ENCODE data around the gene ADAMTS9.

ADAMTS9 gene

DNA sequence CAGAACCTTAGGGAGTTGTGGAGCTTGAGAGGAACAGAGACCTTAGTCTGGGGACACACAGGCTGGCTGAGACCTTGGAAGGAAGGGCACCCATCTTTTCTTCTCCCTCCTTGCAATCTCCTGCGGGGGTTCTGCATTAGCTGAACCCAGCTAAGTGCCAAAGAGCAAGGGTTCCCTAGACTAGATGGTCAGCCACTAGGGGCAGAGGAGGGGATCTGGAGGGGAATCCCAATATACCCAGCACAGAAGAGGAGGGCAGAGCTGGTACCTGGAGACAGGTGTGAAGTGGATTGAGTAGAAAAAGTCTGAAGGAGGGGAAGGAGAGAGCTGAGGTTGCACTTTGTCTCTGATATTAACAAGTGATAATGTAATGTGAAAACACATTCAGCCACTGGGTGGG lies 212.8 kb downstream of the ADAMTS9 start:
- DNase-seq: no peak

DNA sequence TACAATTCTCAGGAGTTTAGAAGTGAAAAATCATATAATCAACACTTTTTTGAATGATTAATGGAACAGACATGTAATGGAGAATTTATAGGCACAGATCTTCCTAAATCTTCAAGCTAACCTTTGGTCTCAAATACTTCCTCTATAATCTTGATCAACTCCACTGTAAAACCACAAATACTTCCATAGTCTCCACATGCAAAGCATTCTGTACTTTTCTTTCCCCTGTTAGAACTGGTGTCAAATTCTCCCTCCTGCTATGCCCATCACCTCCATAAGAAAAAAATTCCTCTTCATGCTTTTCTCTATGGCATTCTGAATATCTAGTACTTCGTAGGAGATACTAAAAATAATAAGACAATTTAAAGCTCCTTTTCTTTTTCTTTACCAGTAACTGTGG lies 214.3 kb downstream of the ADAMTS9 start:
- DNase-seq: no peak

DNA sequence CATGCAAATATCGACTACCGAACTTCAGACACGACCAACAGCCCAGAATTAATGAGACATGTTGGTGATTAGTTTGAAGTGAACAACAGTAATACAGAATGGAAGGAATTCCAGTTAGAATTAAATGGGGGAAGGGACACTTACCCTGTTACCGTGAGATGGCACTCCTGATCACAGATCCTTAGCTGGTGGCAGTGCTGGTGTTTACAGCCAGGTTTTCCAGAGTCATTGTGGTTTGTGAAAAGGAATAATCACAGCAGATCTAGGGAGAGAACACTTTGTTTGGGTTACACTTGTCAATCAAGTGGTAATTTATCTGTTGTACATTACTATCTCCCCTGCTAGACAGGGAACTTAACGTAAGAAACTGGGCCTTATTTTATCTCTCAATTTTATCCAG lies 217.4 kb downstream of the ADAMTS9 start:
- no peak for DNase-seq

DNA sequence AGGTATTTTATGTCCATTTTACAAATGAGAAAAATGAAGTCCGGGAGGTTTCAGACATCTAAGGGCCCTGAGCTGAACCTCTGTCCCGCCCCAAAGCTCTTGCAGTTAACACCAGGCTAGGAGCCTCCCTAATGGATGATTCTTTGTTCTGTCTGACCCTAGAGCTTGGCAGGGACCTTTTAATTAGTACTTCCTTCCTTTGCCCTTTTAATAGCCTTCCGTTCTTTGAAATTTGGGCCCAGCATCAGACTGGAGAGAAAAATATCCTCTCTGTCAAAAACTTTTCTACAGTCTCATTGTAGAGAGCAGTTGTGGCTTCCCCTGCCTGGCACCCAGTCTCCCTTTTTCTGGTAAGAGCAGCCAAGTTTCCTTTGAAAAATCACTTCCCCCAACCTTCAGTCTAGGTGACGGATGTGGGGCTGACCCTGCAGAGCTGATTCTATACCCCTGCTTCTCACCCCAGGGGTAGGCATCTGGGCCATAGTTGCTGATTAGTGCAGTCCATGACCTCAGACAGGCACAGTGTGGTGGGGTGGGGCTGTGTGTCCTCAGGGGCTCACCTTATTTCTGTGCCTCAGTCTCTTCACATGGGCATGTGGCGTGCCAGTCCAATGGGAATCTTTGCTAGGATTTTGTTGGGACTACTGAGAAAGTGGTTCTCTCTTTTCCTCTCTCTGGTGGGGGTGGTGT lies 220.4 kb downstream of the ADAMTS9 start:
- no peak for DNase-seq
